Kidney (tissue), 14 donors: ENCODE results near the gene PAFAH1B1. TPM values are rescaled to one million over a fixed set of nuclear protein-coding genes. Genes with fewer than 3 reads are reported as not detected.

Experiments
- DNase-seq, 5 donors: peaks; one replicate each; pipeline ENCODE4 v3.0.0-alpha.2; 2013 to 2020
- FAIRE-seq: peaks from 2 replicates; lab custom pipeline; 2012; peaks lifted over from hg19 to GRCh38; lab: Jason Lieb, UNC
- H3K27ac ChIP-seq, 2 donors: one replicate each; pipeline ENCODE4 v1.7.0; 2013; ENCODE audit warnings: low read depth in 2 of 2, low read length in 2 of 2, inconsistent platforms in 1 of 2
- H3K27me3 ChIP-seq: one replicate; pipeline ENCODE4 v1.7.1; 2013; ENCODE audit warnings: low read length, inconsistent platforms; ENCODE audit not compliant: control insufficient read depth, insufficient read depth
- H3K36me3 ChIP-seq, 3 donors: one replicate each; pipeline versions ENCODE4 v1.7.0 to v1.7.1; 2013; ENCODE audit warnings: low read length in 3 of 3, control low read depth in 1 of 3, inconsistent platforms in 1 of 3; ENCODE audit not compliant: insufficient read depth in 3 of 3, control insufficient read depth in 2 of 3
- H3K4me1 ChIP-seq, 3 donors: one replicate each; pipeline versions ENCODE4 v1.7.0 to v1.7.1; 2013; ENCODE audit warnings: low read length in 3 of 3, inconsistent platforms in 1 of 3, low read depth in 1 of 3; ENCODE audit not compliant: control insufficient read depth in 2 of 3, insufficient read depth in 2 of 3
- H3K4me3 ChIP-seq, 3 donors: one replicate each; pipeline versions ENCODE4 v1.7.0 to v1.8.1; 2013; ENCODE audit warnings: low read length in 3 of 3, control low read depth in 1 of 3, inconsistent platforms in 1 of 3
- H3K9ac ChIP-seq, 3 donors: one replicate each; pipeline versions ENCODE4 v1.7.0 to v1.7.1; 2013; ENCODE audit warnings: low read length in 3 of 3, control low read depth in 1 of 3, inconsistent platforms in 1 of 3
- H3K9me3 ChIP-seq, 3 donors: one replicate each; pipeline versions ENCODE4 v1.7.0 to v1.7.1; 2013; ENCODE audit warnings: low read length in 3 of 3, control low read depth in 1 of 3, inconsistent platforms in 1 of 3; ENCODE audit not compliant: control insufficient read depth in 2 of 3, insufficient read depth in 1 of 3
- CTCF ChIP-seq: IDR thresholded peaks from 3 replicates; pipeline ENCODE4 v1.5.1; 2012; ENCODE audit warnings: mild to moderate bottlenecking, moderate library complexity, borderline replicate concordance; ENCODE audit not compliant: insufficient read depth; ENCODE audit errors: extremely low read depth
- intact Hi-C: fragments of 100-400 bp; cut with DNase I; formaldehyde crosslinking; loops from one replicate; pipeline ENCODE4 v1.11.1; 2022
- polyA plus RNA-seq: library from polyadenylated mRNA; stranded (reverse); fragments of 350-450 nt; fragmentation: Illumina TruSeq; extraction: RNeasy Lipid Tissue Mini Kit (QIAGEN cat#74804); gene quantifications from one replicate; pipeline ENCODE4 v1.2.3, GENCODE V29; 2014; ENCODE audit warnings: low read depth, low replicate concordance; ENCODE audit not compliant: insufficient read depth
- total RNA-seq: library from RNA; stranded (reverse); fragmentation: NEBNext Ultra II Directional; extraction: Animal tissue kit (Norgen Biotek cat#: 25700); gene quantifications from one replicate; pipeline ENCODE4 v1.2.1, GENCODE V29; 2021
- donor health status: control.
- donor health status: control.
- donor health status: control.
- donor health status: control.
- donor health status: control.
- donor health status: DM: yes; HTN: yes; CAD: no.
- donor health status: Normal renal cell carcinoma (clear cell type).

Gene PAFAH1B1
- total and polyA plus RNA-seq, 2 donors from 2014 or later = 46.7 to 125 TPM

DNA sequence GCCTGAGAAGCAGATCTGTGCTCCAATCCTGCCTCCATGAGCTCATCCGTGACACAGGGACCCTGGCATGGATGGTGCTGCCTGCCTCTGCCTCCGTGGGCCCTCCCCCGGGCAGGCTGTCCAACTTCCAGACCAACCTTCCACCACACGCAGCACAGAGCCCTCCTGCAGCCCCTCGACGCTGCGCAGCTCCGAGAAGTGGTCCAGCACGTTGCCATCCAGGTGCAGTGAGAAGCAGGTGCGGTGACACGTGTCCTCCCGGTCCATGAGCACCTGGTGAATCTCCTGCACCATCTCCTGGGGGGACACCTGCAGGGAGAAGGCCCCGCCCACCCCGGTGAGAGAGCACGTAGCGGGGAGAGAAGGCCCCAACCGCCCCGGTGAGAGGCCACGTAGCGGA lies 109.7 kb downstream of the PAFAH1B1 start:
- Histone ChIP-seq H3K9ac (no peak overlapping the region), H3K36me3 (peaks cover 0 to 27% (median 10%) of the 10 kb centered on the region in 3 donors), H3K9me3 (no peaks in the 10 kb centered on the region), H3K4me3 (no peak overlapping the region), H3K4me1 (peaks cover 0 to 17% (median 13%) of the 10 kb centered on the region in 3 donors), H3K27ac (no peak overlapping the region), H3K27me3 (no peaks in the 10 kb centered on the region)
- intact Hi-C loops = no loop called here
- FAIRE-seq (no peak), DNase-seq (peak in 1 of 5 donors; percentile 49)
- TF ChIP-seq CTCF = no peak

GRCh38 chr17:2703606-2704005 lies 110.2 kb downstream of the PAFAH1B1 start:
- H3K4me3 ChIP-seq = no peak overlapping the region
- FAIRE-seq (no peak), DNase-seq (peak in 1 of 5 donors; percentile 49)
- H3K27me3 ChIP-seq = no peaks in the 10 kb centered on the region
- TF ChIP-seq CTCF = no peak
- H3K9me3 ChIP-seq = no peaks in the 10 kb centered on the region
- peaks cover 0 to 21% (median 15%) of the 10 kb centered on the region in 3 donors for H3K4me1 ChIP-seq
- intact Hi-C loops = no loop called here
- no peak overlapping the region for H3K27ac ChIP-seq
- no peak overlapping the region for H3K9ac ChIP-seq
- H3K36me3 ChIP-seq = peaks cover 0 to 26% (median 10%) of the 10 kb centered on the region in 3 donors

- no peak overlapping the region for H3K4me3 ChIP-seq
- intact Hi-C loops = no loop called here
- H3K27ac ChIP-seq = no peak overlapping the region
- H3K9me3 ChIP-seq = no peaks in the 10 kb centered on the region
- no peaks in the 10 kb centered on the region for H3K27me3 ChIP-seq
- peaks cover 0 to 27% (median 15%) of the 10 kb centered on the region in 3 donors for H3K4me1 ChIP-seq
- no peak for TF ChIP-seq CTCF
- peaks cover 0 to 26% (median 10%) of the 10 kb centered on the region in 3 donors for H3K36me3 ChIP-seq
- DNase-seq (peak in 1 of 5 donors; percentile 74), FAIRE-seq (no peak)
- H3K9ac ChIP-seq = no peak overlapping the region
Measured at GRCh38 chr17:2704031-2704889, 110.8 kb downstream of the PAFAH1B1 start.
